HL-60 (cell line): ENCODE measurements around the gene TMEM63B.

ENCODE experiments used
- CTCF ChIP-seq: IDR thresholded peaks from one replicate; pipeline ENCODE4 v1.5.1; 2011; ENCODE audit warnings: low read length, control low read depth, inconsistent platforms; ENCODE audit not compliant: insufficient read depth
- POLR2AphosphoS5 ChIP-seq: IDR thresholded peaks from 2 replicates; pipeline ENCODE4 v1.6.1; 2012; ENCODE audit warnings: low read depth

DNA sequence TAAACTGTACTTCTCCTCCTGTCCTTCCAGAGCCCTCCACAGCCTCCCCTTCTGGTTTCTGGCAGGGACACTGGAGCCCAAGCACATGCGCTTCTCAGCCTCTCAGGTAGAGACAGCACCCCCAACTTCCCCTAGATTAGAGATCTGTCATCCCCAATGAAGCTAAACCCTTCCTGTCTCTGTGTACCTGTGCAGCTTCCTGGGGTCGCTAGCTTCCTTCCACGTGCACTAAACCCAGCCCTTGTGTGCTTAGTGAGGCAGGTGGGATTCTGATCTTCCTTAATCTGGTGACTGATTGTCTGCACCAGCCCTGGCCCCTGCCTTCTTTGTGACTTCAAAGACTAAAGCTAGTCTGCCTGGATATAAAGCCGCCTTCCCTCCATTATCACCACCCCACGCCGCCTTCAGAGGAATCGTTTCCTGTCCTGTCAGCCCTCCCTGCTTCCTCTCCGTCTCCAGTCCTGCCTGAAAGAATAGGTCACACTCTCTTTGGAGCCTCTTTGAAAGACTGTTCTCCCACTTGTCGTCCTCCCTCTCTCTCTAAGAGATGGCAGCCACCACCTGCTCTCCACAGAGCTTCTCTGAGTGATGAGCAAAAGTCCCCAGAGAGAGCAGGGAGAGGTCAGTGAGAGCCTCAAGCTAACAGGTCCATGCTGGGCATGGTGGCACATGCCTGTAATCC lies 58.7 kb downstream of the TMEM63B start:
- no peak for TF ChIP-seq CTCF
- TF ChIP-seq POLR2AphosphoS5: no peak
